Natural killer cell (primary cell): ENCODE measurements around the gene MAST2. TPM values are rescaled to one million over a fixed set of nuclear protein-coding genes. Genes with fewer than 3 reads are reported as not detected.

Source experiments
- ATAC-seq, 3 donors: fragments of 150-1000 bp in 2 of 3; fragments of 200-7000 bp in 1 of 3; cut with Tn5 transposase; 1 replicate in 1 of 3; 2 replicates in 2 of 3; pipeline ENCODE4 v1.10.0; 2021; ENCODE audit warnings: mild to moderate bottlenecking in 2 of 3, moderate library complexity in 2 of 3
- DNase-seq, 2 donors: peaks; one replicate each; pipeline versions ENCODE4 v3.0.0 to v3.0.0-alpha.2; 2013 to 2021; ENCODE audit warnings: mixed read lengths in 1 of 2
- H3K27ac ChIP-seq: one replicate; pipeline ENCODE4 v1.5.1; 2013; ENCODE audit warnings: mild to moderate bottlenecking, low read length
- H3K27me3 ChIP-seq: one replicate; pipeline ENCODE4 v1.6.1; 2013; ENCODE audit warnings: low read length; ENCODE audit not compliant: control insufficient read depth, insufficient read depth
- H3K36me3 ChIP-seq: one replicate; pipeline ENCODE4 v1.6.1; 2013; ENCODE audit warnings: low read length; ENCODE audit not compliant: control insufficient read depth, insufficient read depth
- H3K4me1 ChIP-seq: one replicate; pipeline ENCODE4 v1.6.1; 2013; ENCODE audit warnings: low read length; ENCODE audit not compliant: control insufficient read depth, insufficient read depth
- H3K4me3 ChIP-seq: one replicate; pipeline ENCODE4 v1.5.1; 2013; ENCODE audit warnings: low read length
- H3K9me3 ChIP-seq: one replicate; pipeline ENCODE4 v1.6.1; 2013; ENCODE audit warnings: low read length; ENCODE audit not compliant: control insufficient read depth, insufficient read depth
- H3K27ac Mint-ChIP-seq, 2 donors: one replicate each; pipeline ENCODE4 v1.8.0; 2022; ENCODE audit warnings: mild to moderate bottlenecking in 2 of 2, mixed read lengths in 2 of 2, moderate library complexity in 1 of 2
- H3K27me3 Mint-ChIP-seq, 2 donors: one replicate each; pipeline ENCODE4 v1.8.0; 2022; ENCODE audit warnings: low read depth in 2 of 2, mixed read lengths in 2 of 2
- H3K36me3 Mint-ChIP-seq: one replicate; pipeline ENCODE4 v1.8.0; 2022; ENCODE audit warnings: mixed read lengths
- H3K4me1 Mint-ChIP-seq, 2 donors: one replicate each; pipeline ENCODE4 v1.8.0; 2022; ENCODE audit warnings: mixed read lengths in 2 of 2
- H3K4me3 Mint-ChIP-seq: one replicate; pipeline ENCODE4 v1.8.0; 2022; ENCODE audit warnings: mild to moderate bottlenecking, moderate library complexity, mixed read lengths
- H3K9me3 Mint-ChIP-seq, 2 donors: one replicate each; pipeline ENCODE4 v1.8.0; 2022; ENCODE audit warnings: mixed read lengths in 2 of 2
- CTCF ChIP-seq: fragments of 200-600 bp; IDR thresholded peaks from one replicate; pipeline ENCODE4 v1.8.0; 2022; ENCODE audit warnings: antibody characterized with exemption
- WGBS: methylation state at CpG from one replicate; pipeline ENCODE4 v1.1.7; 2013; ENCODE audit warnings: missing lambda C conversion rate; ENCODE audit not compliant: insufficient coverage; 5-methylcytosine and 5-hydroxymethylcytosine counted together
- intact Hi-C: fragments of 100-400 bp; cut with micrococcal nuclease; formaldehyde crosslinking; loops from one replicate; pipeline ENCODE4 v1.14.2; 2022
- total RNA-seq, 4 donors: library from RNA; stranded (reverse); fragments of 120-200 nt in 1 of 4; gene quantifications; one replicate each; pipeline versions ENCODE4 v1.2.3 to v1.2.4, GENCODE V29; 2013 to 2022

MAST2 gene
- total RNA-seq = 10 to 100 TPM; 25.3 to 28.6 (median 27.9) TPM
- total RNA-seq (2013) = 10.7 TPM

- H3K4me1 ChIP-seq = peaks cover 17% of the 10 kb centered on the region
- ATAC-seq (peak; percentile 95 to 98 (median 96)), DNase-seq (peak; percentile 85 to 89)
- H3K27me3 Mint-ChIP-seq = no peaks in the 10 kb centered on the region
- H3K4me3 Mint-ChIP-seq = peak within 1 kb of the TSS; percentile 92
- H3K27me3 ChIP-seq = no peaks in the 10 kb centered on the region
- H3K36me3 Mint-ChIP-seq = no peaks in the 10 kb centered on the region
- TF ChIP-seq CTCF = no peak
- no peaks in the 10 kb centered on the region for H3K9me3 Mint-ChIP-seq
- peak within 1 kb of the TSS; percentile 28 for H3K4me3 ChIP-seq
- no peaks in the 10 kb centered on the region for H3K9me3 ChIP-seq
- intact Hi-C loops = loop anchor here (1.0 to 5.0 kb wide), 2 partner anchors 53 to 116 kb away; partner anchors contain the start of genes GPBP1L1, IPP and TMEM69
- peak within 1 kb of the TSS; percentile 1 for H3K27ac ChIP-seq
- WGBS = under 1% methylated on average over 47 of the region's 58 CpGs
- peaks cover 16 to 31% of the 10 kb centered on the region in 2 donors for H3K4me1 Mint-ChIP-seq
- H3K36me3 ChIP-seq = no peaks in the 10 kb centered on the region
- H3K27ac Mint-ChIP-seq = peak within 1 kb of the TSS; percentile 79 to 88
These were observed at the start of gene MAST2 for GRCh38 chr1:45803299-45803780. Gene MAST2 (plus strand): TSS chr1:45803612. CDS start chr1:45803896, 284 bp downstream.

DNA sequence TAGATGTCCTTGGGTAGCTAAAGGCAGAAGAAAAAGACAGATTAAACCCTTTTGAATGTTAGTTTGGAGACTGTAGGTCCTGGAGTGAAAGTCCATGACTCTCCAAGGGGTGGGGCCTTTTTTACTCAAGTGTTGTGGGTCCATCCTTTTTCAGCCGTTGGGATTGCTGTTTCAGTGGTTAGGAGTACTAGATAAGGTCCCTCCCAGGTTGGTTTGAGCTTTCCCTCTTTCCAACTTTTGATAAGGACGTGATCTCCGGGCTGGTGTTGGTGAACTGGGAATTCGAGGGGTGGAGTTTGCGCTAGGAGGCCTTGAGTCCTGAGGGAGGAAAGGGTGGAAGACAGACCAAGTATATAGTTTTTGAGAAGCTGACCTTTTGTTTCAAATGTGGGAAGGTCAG, 47.7 kb upstream of the MAST2 start:
- H3K4me1 Mint-ChIP-seq = peaks cover 0 to 6% of the 10 kb centered on the region in 2 donors
- peaks cover 11% of the 10 kb centered on the region for H3K4me1 ChIP-seq
- H3K27me3 ChIP-seq = no peaks in the 10 kb centered on the region
- H3K4me3 ChIP-seq = no peak overlapping the region
- H3K27ac ChIP-seq = no peak overlapping the region
- WGBS = 96% methylated on average over 5 of the region's 5 CpGs
- H3K9me3 ChIP-seq = no peaks in the 10 kb centered on the region
- H3K36me3 ChIP-seq = no peaks in the 10 kb centered on the region
- intact Hi-C loops = no loop called here
- TF ChIP-seq CTCF = no peak
- ATAC-seq = no peak
- no peaks in the 10 kb centered on the region for H3K36me3 Mint-ChIP-seq
- no peak overlapping the region for H3K4me3 Mint-ChIP-seq
- H3K27me3 Mint-ChIP-seq = peaks cover 9 to 13% of the 10 kb centered on the region in 2 donors
- H3K9me3 Mint-ChIP-seq = no peaks in the 10 kb centered on the region
- no peak for DNase-seq
- no peak overlapping the region for H3K27ac Mint-ChIP-seq

DNA sequence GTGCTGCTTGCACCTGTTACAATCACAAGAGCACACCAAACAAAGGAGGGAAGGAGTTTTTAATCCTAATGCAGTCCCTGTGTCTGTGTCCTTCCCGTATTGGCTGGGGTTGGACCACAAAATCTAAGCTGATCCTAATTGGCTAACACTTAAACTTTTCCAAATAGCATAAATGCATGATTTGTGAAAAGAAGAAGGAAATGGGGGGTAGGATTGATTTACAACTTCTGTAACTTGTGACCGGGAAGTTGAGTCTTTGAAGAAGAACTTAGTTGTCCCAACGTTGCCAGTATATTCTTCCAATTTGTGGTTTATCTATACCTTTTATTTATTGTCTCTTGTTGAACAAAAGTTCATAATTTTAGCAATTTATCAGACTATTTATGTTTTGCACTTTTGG, 41.1 kb upstream of the MAST2 start:
- Mint-ChIP-seq H3K36me3 (no peaks in the 10 kb centered on the region), H3K9me3 (no peaks in the 10 kb centered on the region), H3K4me3 (no peak overlapping the region), H3K27me3 (peaks cover 10 to 13% of the 10 kb centered on the region in 2 donors), H3K27ac (no peak overlapping the region), H3K4me1 (no peaks in the 10 kb centered on the region)
- ATAC-seq (no peak), DNase-seq (no peak)
- Histone ChIP-seq H3K27me3 (no peaks in the 10 kb centered on the region), H3K4me3 (no peak overlapping the region), H3K9me3 (no peaks in the 10 kb centered on the region), H3K36me3 (no peaks in the 10 kb centered on the region), H3K4me1 (no peaks in the 10 kb centered on the region), H3K27ac (no peak overlapping the region)
- no peak for TF ChIP-seq CTCF
- WGBS = no CpG with 5 or more reads among the region's 3 CpGs
- intact Hi-C loops = no loop called here
